HepG2 (cell line): ENCODE measurements around the gene TUT1. TPM values are rescaled to one million over a fixed set of nuclear protein-coding genes. Genes with fewer than 3 reads are reported as not detected.

Source experiments
- FOXA3 ChIP-seq: IDR thresholded peaks from 2 replicates; pipeline ENCODE4 v1.6.1; 2016; ENCODE audit warnings: missing genetic modification reagents, missing compliant biosample characterization
- NBN ChIP-seq: fragments of 450-650 bp; conservative IDR thresholded peaks from 2 replicates; pipeline ENCODE4 v1.6.1; 2017
- NRL ChIP-seq: sonication (generic); formaldehyde crosslinking; IDR thresholded peaks from 2 replicates; pipeline ENCODE4 v1.5.0; 2020; ENCODE audit warnings: missing genetic modification reagents, mild to moderate bottlenecking, moderate library complexity, borderline replicate concordance
- RARG ChIP-seq: sonication (generic); formaldehyde crosslinking; IDR thresholded peaks from 2 replicates; pipeline ENCODE4 v1.4.0; 2020; ENCODE audit warnings: low read depth, mild to moderate bottlenecking, missing genetic modification reagents
- RFX1 ChIP-seq: fragments of 450-650 bp; IDR thresholded peaks from 2 replicates; pipeline ENCODE4 v1.6.1; 2017
- RFXANK ChIP-seq: IDR thresholded peaks from 2 replicates; pipeline ENCODE4 v1.6.1; 2016
- SMAD1 ChIP-seq: sonication (generic); formaldehyde crosslinking; IDR thresholded peaks from 2 replicates; pipeline ENCODE4 v1.4.0; 2020; ENCODE audit warnings: missing genetic modification reagents, low read depth, mild to moderate bottlenecking, borderline replicate concordance
- ZBTB10 ChIP-seq: sonication (generic); formaldehyde crosslinking; IDR thresholded peaks from 2 replicates; pipeline ENCODE4 v1.4.0; 2020; ENCODE audit warnings: missing genetic modification reagents, borderline replicate concordance
- ZMYM2 ChIP-seq: sonication (generic); formaldehyde crosslinking; IDR thresholded peaks from 2 replicates; pipeline ENCODE4 v1.8.0; 2022; ENCODE audit warnings: mild to moderate bottlenecking, missing genetic modification reagents
- ZNF232 ChIP-seq: sonication (generic); formaldehyde crosslinking; IDR thresholded peaks from 2 replicates; pipeline ENCODE4 v1.4.0; 2020; ENCODE audit warnings: missing genetic modification reagents, borderline replicate concordance
- ZNF556 ChIP-seq: sonication (generic); formaldehyde crosslinking; IDR thresholded peaks from 2 replicates; pipeline ENCODE4 v1.4.0; 2020; ENCODE audit warnings: mild to moderate bottlenecking, missing genetic modification reagents, borderline replicate concordance
- ZNF747 ChIP-seq: sonication (generic); formaldehyde crosslinking; IDR thresholded peaks from 2 replicates; pipeline ENCODE4 v1.8.1; 2023; ENCODE audit warnings: missing genetic modification reagents, mild to moderate bottlenecking, borderline replicate concordance
- ZNF766 ChIP-seq: sonication (generic); formaldehyde crosslinking; IDR thresholded peaks from 2 replicates; pipeline ENCODE4 v1.5.0; 2020; ENCODE audit warnings: missing genetic modification reagents, borderline replicate concordance
- polyA plus RNA-seq, 8 experiments: library from polyadenylated mRNA; depleted of rRNA in 3 of 8; stranded (reverse) in 7 of 8; unstranded in 1 of 8; fragments of >200 nt; fragmentation: Illumina TruSeq in 4 of 8; extraction: Trizol in 4 of 8; gene quantifications; 2 replicates each; pipeline versions ENCODE4 v1.2.1 to v1.2.3, GENCODE V29; 2011 to 2016; ENCODE audit warnings: low read depth in 4 of 8, missing spikeins in 1 of 8, mixed read lengths in 1 of 8; ENCODE audit not compliant: insufficient read depth in 1 of 8
- total RNA-seq, 5 experiments: library from RNA; depleted of rRNA; stranded (reverse); fragments of >200 nt; fragmentation: Illumina TruSeq; extraction: Trizol; gene quantifications; 2 replicates each; pipeline ENCODE4 v1.2.3, GENCODE V29; 2016; ENCODE audit warnings: low read depth in 1 of 5
- TF ChIP-seq, protein P1 (sequence below): sonication (generic); formaldehyde crosslinking; conservative IDR thresholded peaks from 2 replicates; pipeline ENCODE4 v1.8.0; 2022; ENCODE audit warnings: mild to moderate bottlenecking, moderate library complexity, missing genetic modification reagents
- TF ChIP-seq, protein P2 (sequence below): sonication (generic); formaldehyde crosslinking; IDR thresholded peaks from 2 replicates; pipeline ENCODE4 v1.9.0; 2022; ENCODE audit warnings: missing genetic modification reagents, mild to moderate bottlenecking, borderline replicate concordance

Gene TUT1
- total and polyA plus RNA-seq, 2 of the 13 experiments (the other 11 are each of a cell fraction or from before 2014, with no cell fraction given): 9.7 to 14.3 TPM

- 0 out of 2 replicates have a peak, but pooled peaks have one; percentile 53 for TF ChIP-seq ZNF556 (CRISPR knock-in tag)
- TF ChIP-seq SMAD1: no peak; the same call in 1 of the 2 replicates
- TF ChIP-seq NBN: no peak
- TF ChIP-seq, protein P1, sequence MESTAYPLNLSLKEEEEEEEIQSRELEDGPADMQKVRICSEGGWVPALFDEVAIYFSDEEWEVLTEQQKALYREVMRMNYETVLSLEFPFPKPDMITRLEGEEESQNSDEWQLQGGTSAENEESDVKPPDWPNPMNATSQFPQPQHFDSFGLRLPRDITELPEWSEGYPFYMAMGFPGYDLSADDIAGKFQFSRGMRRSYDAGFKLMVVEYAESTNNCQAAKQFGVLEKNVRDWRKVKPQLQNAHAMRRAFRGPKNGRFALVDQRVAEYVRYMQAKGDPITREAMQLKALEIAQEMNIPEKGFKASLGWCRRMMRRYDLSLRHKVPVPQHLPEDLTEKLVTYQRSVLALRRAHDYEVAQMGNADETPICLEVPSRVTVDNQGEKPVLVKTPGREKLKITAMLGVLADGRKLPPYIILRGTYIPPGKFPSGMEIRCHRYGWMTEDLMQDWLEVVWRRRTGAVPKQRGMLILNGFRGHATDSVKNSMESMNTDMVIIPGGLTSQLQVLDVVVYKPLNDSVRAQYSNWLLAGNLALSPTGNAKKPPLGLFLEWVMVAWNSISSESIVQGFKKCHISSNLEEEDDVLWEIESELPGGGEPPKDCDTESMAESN (CRISPR knock-in tag): peak; percentile 74; the same call in 1 of the 2 replicates
- peak; percentile 88 for TF ChIP-seq ZNF232
- peak; percentile 27; the same call in 1 of the 2 replicates for TF ChIP-seq RFXANK (CRISPR knock-in tag)
- TF ChIP-seq ZNF747: peak; percentile 87
- TF ChIP-seq ZBTB10 (CRISPR knock-in tag): peak; percentile 46; the same call in 1 of the 2 replicates
- no peak for TF ChIP-seq RARG (CRISPR knock-in tag)
- no peak for TF ChIP-seq RFX1
- peak; percentile 81 for TF ChIP-seq NRL (CRISPR knock-in tag)
- TF ChIP-seq, protein P2, sequence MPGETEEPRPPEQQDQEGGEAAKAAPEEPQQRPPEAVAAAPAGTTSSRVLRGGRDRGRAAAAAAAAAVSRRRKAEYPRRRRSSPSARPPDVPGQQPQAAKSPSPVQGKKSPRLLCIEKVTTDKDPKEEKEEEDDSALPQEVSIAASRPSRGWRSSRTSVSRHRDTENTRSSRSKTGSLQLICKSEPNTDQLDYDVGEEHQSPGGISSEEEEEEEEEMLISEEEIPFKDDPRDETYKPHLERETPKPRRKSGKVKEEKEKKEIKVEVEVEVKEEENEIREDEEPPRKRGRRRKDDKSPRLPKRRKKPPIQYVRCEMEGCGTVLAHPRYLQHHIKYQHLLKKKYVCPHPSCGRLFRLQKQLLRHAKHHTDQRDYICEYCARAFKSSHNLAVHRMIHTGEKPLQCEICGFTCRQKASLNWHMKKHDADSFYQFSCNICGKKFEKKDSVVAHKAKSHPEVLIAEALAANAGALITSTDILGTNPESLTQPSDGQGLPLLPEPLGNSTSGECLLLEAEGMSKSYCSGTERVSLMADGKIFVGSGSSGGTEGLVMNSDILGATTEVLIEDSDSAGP: peak; percentile 84
- peak; percentile 69; the same call in 1 of the 2 replicates for TF ChIP-seq ZNF766
- TF ChIP-seq FOXA3 (CRISPR knock-in tag): peak; percentile 71
- no peak; the same call in 1 of the 2 replicates for TF ChIP-seq ZMYM2 (CRISPR knock-in tag)
Observed at GRCh38 chr11:62621567-62622470, 30.5 kb upstream of the TUT1 start, which contains the start of gene B3GAT3 (continued).
